KBM-7 (cell line): ENCODE data around the gene SEPHS1.

Experiments
- DNase-seq: peaks from one replicate; pipeline ENCODE4 v3.0.0-alpha.2; 2015
- in situ Hi-C: fragments of 300-500 bp; cut with MboI; formaldehyde crosslinking; loops from 2 replicates; pipeline ENCODE4 v1.14.3; 2020; ENCODE audit warnings: low sequenced_read_pairs, low pct_unique_long_range_greater_than_20kb, mixed read lengths

Gene SEPHS1

GRCh38 chr10:13366891-13367290, 18.8 kb upstream of the SEPHS1 start:
- in situ Hi-C loops: no loop called here
- no peak for DNase-seq

GRCh38 chr10:13365831-13366230, 17.7 kb upstream of the SEPHS1 start:
- in situ Hi-C loops: no loop called here
- DNase-seq: no peak

GRCh38 chr10:13365243-13365642, 17.1 kb upstream of the SEPHS1 start:
- in situ Hi-C loops: no loop called here
- DNase-seq: no peak

GRCh38 chr10:13360587-13360986, 12.5 kb upstream of the SEPHS1 start:
- DNase-seq: no peak
- in situ Hi-C loops: no loop called here

GRCh38 chr10:13356392-13356791, 8.3 kb upstream of the SEPHS1 start:
- in situ Hi-C loops: no loop called here
- DNase-seq: no peak

- DNase-seq: no peak
- in situ Hi-C loops: no loop called here
Observed at GRCh38 chr10:13354783-13355182, 6.7 kb upstream of the SEPHS1 start.

GRCh38 chr10:13352519-13352918, 4.4 kb upstream of the SEPHS1 start:
- in situ Hi-C loops: no loop called here
- DNase-seq: peak; percentile 28

- in situ Hi-C loops: no loop called here
- DNase-seq: no peak
Observed at GRCh38 chr10:13351340-13351915, 3.3 kb upstream of the SEPHS1 start.

GRCh38 chr10:13349463-13350274, 1.6 kb upstream of the SEPHS1 start:
- DNase-seq: peak; percentile 66
- in situ Hi-C loops: no loop called here

GRCh38 chr10:13347500-13348156, 465 bp downstream of the SEPHS1 start:
- DNase-seq: peak; percentile 67
- in situ Hi-C loops: no loop called here

GRCh38 chr10:13347043-13347499, 1.0 kb downstream of the SEPHS1 start:
- in situ Hi-C loops: no loop called here
- DNase-seq: no peak

GRCh38 chr10:13346283-13347042, 1.6 kb downstream of the SEPHS1 start:
- DNase-seq: peak; percentile 33

GRCh38 chr10:13340626-13341376, 7.3 kb downstream of the SEPHS1 start:
- no peak for DNase-seq
- in situ Hi-C loops: no loop called here

More at GRCh38 chr10:13346283-13347042, 1.6 kb downstream of the SEPHS1 start:
- in situ Hi-C loops: no loop called here

GRCh38 chr10:13340068-13340467, 8.0 kb downstream of the SEPHS1 start:
- peak; percentile 19 for DNase-seq
- in situ Hi-C loops: no loop called here

- in situ Hi-C loops: no loop called here
- no peak for DNase-seq
Observed at GRCh38 chr10:13338390-13339110, 9.5 kb downstream of the SEPHS1 start.

- in situ Hi-C loops: no loop called here
- DNase-seq: no peak
Observed at GRCh38 chr10:13337827-13338196, 10.3 kb downstream of the SEPHS1 start.

- no peak for DNase-seq
- in situ Hi-C loops: no loop called here
Observed at GRCh38 chr10:13337128-13337826, 10.8 kb downstream of the SEPHS1 start.

GRCh38 chr10:13335881-13336280, 12.2 kb downstream of the SEPHS1 start:
- in situ Hi-C loops: no loop called here
- peak; percentile 32 for DNase-seq
